Keratinocyte (primary cell): ENCODE data around the gene IL23A. TPM values are rescaled to one million over a fixed set of nuclear protein-coding genes. Genes with fewer than 3 reads are reported as not detected.
"Not testable (repeated sequence)": the region's sequence is repeated elsewhere in the genome, so short reads cannot be mapped to it uniquely, and the experiment has no call there.

Source experiments
- DNase-seq: peaks from one replicate; pipeline ENCODE4 v3.0.0-alpha.2; 2011; ENCODE audit warnings: low read depth, missing footprints, low spot score
- FAIRE-seq: peaks from 2 replicates; lab custom pipeline; 2011; peaks lifted over from hg19 to GRCh38; lab: Jason Lieb, UNC
- H2AFZ ChIP-seq: 2 replicates; pipeline ENCODE4 v1.6.0; 2012; ENCODE audit warnings: low read length, control low read depth, inconsistent platforms; ENCODE audit not compliant: control insufficient read depth
- H3K27ac ChIP-seq: 2 replicates; pipeline ENCODE4 v1.5.1; 2011; ENCODE audit warnings: low read length; ENCODE audit not compliant: control insufficient read depth, insufficient read depth
- H3K27me3 ChIP-seq: 3 replicates; pipeline ENCODE4 v1.6.0; 2011; ENCODE audit warnings: low read length; ENCODE audit not compliant: control insufficient read depth, insufficient read depth; ENCODE audit errors: extremely low read depth
- H3K36me3 ChIP-seq, 2 experiments: 2 replicates in 1 of 2; 3 replicates in 1 of 2; pipeline ENCODE4 v1.5.1; 2011; ENCODE audit warnings: low read length in 2 of 2, mild to moderate bottlenecking in 1 of 2; ENCODE audit not compliant: control insufficient read depth in 2 of 2, insufficient read depth in 2 of 2; ENCODE audit errors: extremely low read depth in 1 of 2
- H3K4me1 ChIP-seq: 3 replicates; pipeline ENCODE4 v1.5.1; 2011; ENCODE audit warnings: low read length; ENCODE audit not compliant: control insufficient read depth, insufficient read depth; ENCODE audit errors: extremely low read depth
- H3K4me2 ChIP-seq: 3 replicates; pipeline ENCODE4 v1.6.0; 2011; ENCODE audit warnings: low read depth, low read length; ENCODE audit not compliant: control insufficient read depth, insufficient read depth; ENCODE audit errors: extremely low read depth
- H3K4me3 ChIP-seq, 3 experiments: fragments of 200-600 bp in 1 of 3; sonication (generic) in 1 of 3; 2 replicates in 2 of 3; 3 replicates in 1 of 3; pipeline ENCODE4 v1.5.1; 2011 to 2016; ENCODE audit warnings: low read length in 3 of 3, mild to moderate bottlenecking in 3 of 3, control low read depth in 2 of 3, inconsistent platforms in 1 of 3, low read depth in 1 of 3, mixed read lengths in 1 of 3, mixed run types in 1 of 3, moderate library complexity in 1 of 3; ENCODE audit not compliant: control insufficient read depth in 2 of 3, insufficient read depth in 2 of 3; ENCODE audit errors: extremely low read depth in 1 of 3
- H3K79me2 ChIP-seq: 2 replicates; pipeline ENCODE4 v1.6.0; 2012; ENCODE audit warnings: low read length; ENCODE audit not compliant: control insufficient read depth, insufficient read depth
- H3K9ac ChIP-seq: 3 replicates; pipeline ENCODE4 v1.6.0; 2011; ENCODE audit warnings: low read length; ENCODE audit not compliant: control insufficient read depth, insufficient read depth; ENCODE audit errors: extremely low read depth
- H3K9me1 ChIP-seq: 3 replicates; pipeline ENCODE4 v1.6.0; 2011; ENCODE audit warnings: low read length; ENCODE audit not compliant: control insufficient read depth, insufficient read depth; ENCODE audit errors: extremely low read depth
- H3K9me3 ChIP-seq: 2 replicates; pipeline ENCODE4 v1.5.1; 2012; ENCODE audit warnings: low read depth, low read length; ENCODE audit not compliant: control insufficient read depth
- H4K20me1 ChIP-seq: 3 replicates; pipeline ENCODE4 v1.6.0; 2011; ENCODE audit warnings: low read length; ENCODE audit not compliant: control insufficient read depth, insufficient read depth; ENCODE audit errors: extremely low read depth
- EZH2 ChIP-seq: IDR thresholded peaks from one replicate; pipeline ENCODE4 v1.6.1; 2012; ENCODE audit warnings: inconsistent platforms, mild to moderate bottlenecking, low read length, moderate library complexity
- dilution Hi-C: fragments of 300-500 bp; cut with MboI; formaldehyde crosslinking; loops from one replicate; pipeline ENCODE4 v1.7.0; 2020; ENCODE audit warnings: low sequenced_read_pairs; ENCODE audit not compliant: extremely low pct_ligation_motif_present
- polyA plus RNA-seq, 5 experiments: library from polyadenylated mRNA; depleted of rRNA in 3 of 5; stranded (reverse) in 3 of 5; stranded (forward) in 1 of 5; unstranded in 1 of 5; fragments of >200 nt; gene quantifications; 1 replicate in 1 of 5; 2 replicates in 3 of 5; 3 replicates in 1 of 5; pipeline versions ENCODE4 v1.2.1 to v1.2.3, GENCODE V29; 2011 to 2012; ENCODE audit warnings: missing spikeins in 2 of 5, low read depth in 1 of 5, low replicate concordance in 1 of 5
- TF ChIP-seq, protein P1 (sequence below), 3 experiments: IDR thresholded peaks in 1 of 3; conservative IDR thresholded peaks in 1 of 3; optimal IDR thresholded peaks in 1 of 3; 2 replicates in 2 of 3; 3 replicates in 1 of 3; pipeline versions ENCODE3 to v1.5.1; 2011; ENCODE audit warnings: low read length in 3 of 3, mild to moderate bottlenecking in 3 of 3, moderate library complexity in 2 of 3, control low read depth in 1 of 3, inconsistent platforms in 1 of 3; ENCODE audit not compliant: insufficient read depth in 2 of 3; ENCODE audit errors: extremely low read depth in 1 of 3

The IL23A gene
- polyA plus RNA-seq, 1 donor (not counting 4 experiments of a cell fraction or from before 2014, with no cell fraction given), result 1.5 TPM

DNA sequence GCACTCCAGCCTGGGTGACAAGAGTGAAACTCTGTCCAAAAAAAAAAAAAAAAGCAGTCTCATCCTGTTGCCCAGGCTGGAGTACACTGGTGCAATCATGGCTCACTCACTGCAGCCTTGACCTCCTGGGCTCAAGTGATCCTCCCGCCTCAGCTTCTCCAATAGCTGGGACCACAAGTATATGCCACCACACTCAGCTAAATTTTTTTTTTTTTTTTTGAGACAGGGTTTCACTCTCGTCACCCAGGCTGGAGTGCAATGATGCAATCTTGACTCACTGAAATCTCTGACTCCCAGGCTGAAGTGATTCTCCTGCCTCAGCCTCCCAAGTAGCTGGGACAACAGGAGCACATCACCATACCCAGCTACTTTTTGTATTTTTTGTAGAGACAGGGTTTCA is 17.7 kb upstream of the IL23A start:
- H3K4me1 ChIP-seq, result peaks cover 8% of the 10 kb centered on the region
- no peak for FAIRE-seq
- H3K27ac ChIP-seq, result no peak overlapping the region
- H3K4me3 ChIP-seq, result no peak overlapping the region
- H3K9ac ChIP-seq, result no peak overlapping the region
- DNase-seq, result no peak
- no peaks in the 10 kb centered on the region for H3K9me1 ChIP-seq
- TF ChIP-seq, protein P1, sequence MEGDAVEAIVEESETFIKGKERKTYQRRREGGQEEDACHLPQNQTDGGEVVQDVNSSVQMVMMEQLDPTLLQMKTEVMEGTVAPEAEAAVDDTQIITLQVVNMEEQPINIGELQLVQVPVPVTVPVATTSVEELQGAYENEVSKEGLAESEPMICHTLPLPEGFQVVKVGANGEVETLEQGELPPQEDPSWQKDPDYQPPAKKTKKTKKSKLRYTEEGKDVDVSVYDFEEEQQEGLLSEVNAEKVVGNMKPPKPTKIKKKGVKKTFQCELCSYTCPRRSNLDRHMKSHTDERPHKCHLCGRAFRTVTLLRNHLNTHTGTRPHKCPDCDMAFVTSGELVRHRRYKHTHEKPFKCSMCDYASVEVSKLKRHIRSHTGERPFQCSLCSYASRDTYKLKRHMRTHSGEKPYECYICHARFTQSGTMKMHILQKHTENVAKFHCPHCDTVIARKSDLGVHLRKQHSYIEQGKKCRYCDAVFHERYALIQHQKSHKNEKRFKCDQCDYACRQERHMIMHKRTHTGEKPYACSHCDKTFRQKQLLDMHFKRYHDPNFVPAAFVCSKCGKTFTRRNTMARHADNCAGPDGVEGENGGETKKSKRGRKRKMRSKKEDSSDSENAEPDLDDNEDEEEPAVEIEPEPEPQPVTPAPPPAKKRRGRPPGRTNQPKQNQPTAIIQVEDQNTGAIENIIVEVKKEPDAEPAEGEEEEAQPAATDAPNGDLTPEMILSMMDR (optimal IDR thresholded peaks at IDR 0.05 in 1 of 3, IDR thresholded peaks at IDR 0.05 in 1 of 3, conservative IDR thresholded peaks at IDR 0.05 in 1 of 3; ENCODE audit: extremely low read depth in 1 of 3, insufficient read depth in 2 of 3, low read length in 3 of 3), result no peak
- no peak for TF ChIP-seq EZH2
- no peaks in the 10 kb centered on the region for H4K20me1 ChIP-seq
- no peaks in the 10 kb centered on the region for H3K27me3 ChIP-seq
- H3K79me2 ChIP-seq, result no peaks in the 10 kb centered on the region
- no peak overlapping the region for H3K4me2 ChIP-seq
- dilution Hi-C loops, result no loop called here
- no peaks in the 10 kb centered on the region for H3K9me3 ChIP-seq
- H2AFZ ChIP-seq, result no peak overlapping the region
- H3K36me3 ChIP-seq, result peaks cover 16 to 29% of the 10 kb centered on the region in 2 experiments

DNA sequence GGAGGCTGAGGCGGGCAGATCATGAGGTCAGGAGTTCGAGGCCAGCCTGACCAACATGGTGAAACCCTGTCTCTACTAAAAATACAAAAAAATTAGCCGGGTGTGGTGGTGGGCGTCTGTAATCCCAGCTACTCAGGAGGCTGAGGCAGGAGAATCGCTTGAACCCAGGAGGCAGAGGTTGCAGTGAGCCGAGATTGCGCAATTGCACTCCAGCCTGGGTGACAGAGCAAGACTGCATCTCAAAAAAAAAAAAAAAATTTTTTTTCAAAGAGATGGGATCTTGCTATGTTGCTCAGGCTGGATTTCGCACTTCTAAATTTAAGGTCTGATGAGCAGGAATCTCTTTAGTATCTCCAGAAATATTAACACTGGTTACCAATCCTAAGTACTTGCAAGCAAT is 17.1 kb upstream of the IL23A start:
- dilution Hi-C loops, H3K9ac ChIP-seq, H3K79me2 ChIP-seq, H3K27ac ChIP-seq, H3K9me1 ChIP-seq, H3K9me3 ChIP-seq, H2AFZ ChIP-seq, FAIRE-seq, H3K4me2 ChIP-seq, H4K20me1 ChIP-seq, H3K4me1 ChIP-seq, H3K27me3 ChIP-seq, H3K4me3 ChIP-seq, DNase-seq: not testable (repeated sequence)
- H3K36me3 ChIP-seq, result peaks cover 18 to 29% of the 10 kb centered on the region in 2 experiments

GRCh38 chr12:56324206-56324605 is 14.5 kb upstream of the IL23A start:
- TF ChIP-seq, protein P1 (optimal IDR thresholded peaks at IDR 0.05 in 1 of 3, IDR thresholded peaks at IDR 0.05 in 1 of 3, conservative IDR thresholded peaks at IDR 0.05 in 1 of 3; ENCODE audit: extremely low read depth in 1 of 3, insufficient read depth in 2 of 3, low read length in 3 of 3), result no peak
- TF ChIP-seq EZH2, result no peak
- no peaks in the 10 kb centered on the region for H4K20me1 ChIP-seq
- H3K79me2 ChIP-seq, result no peaks in the 10 kb centered on the region
- H3K9me3 ChIP-seq, result no peaks in the 10 kb centered on the region
- H3K4me1 ChIP-seq, result no peaks in the 10 kb centered on the region
- no peak overlapping the region for H3K27ac ChIP-seq
- no peak overlapping the region for H3K9ac ChIP-seq
- no peak for DNase-seq
- no peaks in the 10 kb centered on the region for H3K9me1 ChIP-seq
- H3K4me3 ChIP-seq, result no peak overlapping the region
- no peak overlapping the region for H2AFZ ChIP-seq
- no peaks in the 10 kb centered on the region for H3K27me3 ChIP-seq
- no peak for FAIRE-seq
- dilution Hi-C loops, result no loop called here
- no peak overlapping the region for H3K4me2 ChIP-seq
- H3K36me3 ChIP-seq, result peaks cover 18 to 32% of the 10 kb centered on the region in 2 experiments
